Thyroid gland (tissue), 4 donors: ENCODE measurements around the gene RNASE1. TPM values are rescaled to one million over a fixed set of nuclear protein-coding genes. Genes with fewer than 3 reads are reported as not detected.
"Not testable (repeated sequence)": the region's sequence is repeated elsewhere in the genome, so short reads cannot be mapped to it uniquely, and the experiment has no call there.

Experiments
- DNase-seq, 2 donors: peaks; one replicate each; pipeline ENCODE4 v3.0.0-alpha.2; 2019
- H3K27ac ChIP-seq, 3 donors: fragments of 200-600 bp; sonication (generic); 1 replicate in 2 of 3; 2 replicates in 1 of 3; pipeline ENCODE4 v1.5.1; 2016 to 2019; ENCODE audit warnings: mild to moderate bottlenecking in 1 of 3, moderate library complexity in 1 of 3
- H3K27me3 ChIP-seq: fragments of 200-600 bp; sonication (generic); one replicate; pipeline ENCODE4 v1.5.1; 2019
- H3K36me3 ChIP-seq, 2 donors: fragments of 200-600 bp; sonication (generic); one replicate each; pipeline ENCODE4 v1.5.1; 2016 to 2019
- H3K4me1 ChIP-seq, 2 donors: fragments of 200-600 bp; sonication (generic); one replicate each; pipeline ENCODE4 v1.5.1; 2017 to 2019
- H3K4me3 ChIP-seq, 3 donors: fragments of 200-600 bp; sonication (generic); replicated peaks in 1 of 3; 1 replicate in 2 of 3; 2 replicates in 1 of 3; pipeline ENCODE4 v1.5.1; 2016; ENCODE audit warnings: mild to moderate bottlenecking in 1 of 3
- H3K9me3 ChIP-seq: fragments of 200-600 bp; sonication (generic); one replicate; pipeline ENCODE4 v1.5.1; 2017
- POLR2A ChIP-seq, 2 donors: fragments of 450-650 bp; IDR thresholded peaks; one replicate each; pipeline ENCODE4 v1.6.1; 2017; ENCODE audit warnings: antibody characterized with exemption in 2 of 2, mild to moderate bottlenecking in 2 of 2, moderate library complexity in 1 of 2
- WGBS, 2 donors: methylation state at CpG; one replicate each; pipeline ENCODE4 v1.1.5; 2017; 5-methylcytosine and 5-hydroxymethylcytosine counted together
- intact Hi-C: fragments of 100-400 bp; cut with DNase I; formaldehyde crosslinking; loops from one replicate; pipeline ENCODE4 v1.15.1; 2023
- total RNA-seq, 4 donors: library from RNA; depleted of rRNA; stranded (reverse); fragments of >200 nt; gene quantifications; one replicate each; pipeline ENCODE4 v1.2.3, GENCODE V29; 2016
- TF ChIP-seq, protein P1 (sequence below), 6 experiments: fragments of 200-600 bp in 3 of 6; fragments of 450-650 bp in 3 of 6; sonication (generic) in 3 of 6; IDR thresholded peaks; one replicate each; pipeline ENCODE4 v1.5.1; 2016 to 2019; ENCODE audit warnings: antibody characterized with exemption in 6 of 6, mild to moderate bottlenecking in 2 of 6, inconsistent platforms in 1 of 6, moderate library complexity in 1 of 6

RNASE1 gene
- total RNA-seq, 4 donors from 2014 or later, result 69.0 to 208 (median 133) TPM

DNA sequence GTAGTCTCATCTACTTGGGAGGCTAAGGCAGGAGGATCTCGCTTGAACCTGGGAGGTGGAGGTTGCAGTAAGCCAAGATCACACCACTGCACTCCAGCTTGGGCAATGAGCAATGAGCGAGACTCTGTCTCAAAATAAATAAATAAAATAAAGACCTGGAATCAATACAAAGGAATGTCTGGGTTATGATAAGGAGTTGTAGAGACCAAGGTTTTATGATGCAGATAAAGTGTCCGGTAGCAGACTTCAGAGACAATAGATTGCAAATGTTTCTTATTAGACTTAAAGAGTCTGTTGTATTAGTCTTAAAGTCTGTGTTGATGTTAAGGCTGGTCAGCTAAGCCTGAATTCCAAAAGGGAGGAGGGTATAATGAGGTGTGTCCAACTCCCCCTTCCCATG lies 35.2 kb upstream of the RNASE1 start:
- no peaks in the 10 kb centered on the region for H3K36me3 ChIP-seq
- TF ChIP-seq, protein P1, sequence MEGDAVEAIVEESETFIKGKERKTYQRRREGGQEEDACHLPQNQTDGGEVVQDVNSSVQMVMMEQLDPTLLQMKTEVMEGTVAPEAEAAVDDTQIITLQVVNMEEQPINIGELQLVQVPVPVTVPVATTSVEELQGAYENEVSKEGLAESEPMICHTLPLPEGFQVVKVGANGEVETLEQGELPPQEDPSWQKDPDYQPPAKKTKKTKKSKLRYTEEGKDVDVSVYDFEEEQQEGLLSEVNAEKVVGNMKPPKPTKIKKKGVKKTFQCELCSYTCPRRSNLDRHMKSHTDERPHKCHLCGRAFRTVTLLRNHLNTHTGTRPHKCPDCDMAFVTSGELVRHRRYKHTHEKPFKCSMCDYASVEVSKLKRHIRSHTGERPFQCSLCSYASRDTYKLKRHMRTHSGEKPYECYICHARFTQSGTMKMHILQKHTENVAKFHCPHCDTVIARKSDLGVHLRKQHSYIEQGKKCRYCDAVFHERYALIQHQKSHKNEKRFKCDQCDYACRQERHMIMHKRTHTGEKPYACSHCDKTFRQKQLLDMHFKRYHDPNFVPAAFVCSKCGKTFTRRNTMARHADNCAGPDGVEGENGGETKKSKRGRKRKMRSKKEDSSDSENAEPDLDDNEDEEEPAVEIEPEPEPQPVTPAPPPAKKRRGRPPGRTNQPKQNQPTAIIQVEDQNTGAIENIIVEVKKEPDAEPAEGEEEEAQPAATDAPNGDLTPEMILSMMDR (IDR thresholded peaks at IDR 0.05), result no peak
- no peak for TF ChIP-seq POLR2A (IDR thresholded peaks at IDR 0.05)

DNA sequence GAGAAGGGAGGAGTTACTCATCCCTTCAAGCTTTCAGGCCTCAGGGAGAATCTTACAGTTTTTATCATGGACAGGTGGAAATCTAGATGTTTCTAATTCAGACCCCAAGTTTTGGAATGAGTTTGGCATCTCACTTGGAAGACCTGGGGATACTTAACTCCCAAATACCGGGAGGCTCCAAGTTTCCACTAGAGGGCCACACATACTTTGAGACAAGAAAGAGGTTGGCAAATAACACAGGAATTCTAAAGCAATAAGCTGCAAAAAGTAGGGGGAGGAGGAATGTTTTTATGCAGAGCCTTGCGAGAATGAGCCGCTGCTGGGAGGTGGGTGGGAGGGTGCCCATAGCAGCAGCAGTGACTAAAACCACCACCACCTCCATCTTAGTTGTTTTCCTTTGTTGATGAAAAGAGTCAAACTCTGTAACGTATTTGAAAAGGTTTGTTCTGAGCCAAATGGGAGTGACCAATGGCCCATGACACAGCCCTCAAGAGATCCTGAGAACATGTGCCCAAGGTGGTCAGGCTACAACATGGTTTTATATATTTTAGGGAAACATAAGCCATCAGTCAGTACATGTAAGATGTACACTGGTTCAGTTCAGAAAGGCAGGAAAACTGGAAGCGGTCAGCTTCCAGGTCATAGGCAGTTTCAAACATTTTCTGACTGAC lies 34.2 kb upstream of the RNASE1 start:
- intact Hi-C loops, result no loop called here
- no peaks in the 10 kb centered on the region for H3K4me1 ChIP-seq
- no peaks in the 10 kb centered on the region for H3K27me3 ChIP-seq
- H3K27ac ChIP-seq, result no peak overlapping the region
- no peaks in the 10 kb centered on the region for H3K36me3 ChIP-seq
- TF ChIP-seq, protein P1 (IDR thresholded peaks at IDR 0.05), result peak in 3 of 6 experiments; percentile 11 to 35 (median 24)
- no peak for TF ChIP-seq POLR2A (IDR thresholded peaks at IDR 0.05)
- WGBS, 2 donors, result 34% methylated on average over 5 of the region's 5 CpGs
- peak in 1 of 2 donors; percentile 12 for DNase-seq
- H3K9me3 ChIP-seq, result no peaks in the 10 kb centered on the region
- no peak overlapping the region for H3K4me3 ChIP-seq

More for the DNA sequence above, 35.2 kb upstream of the RNASE1 start:
- no peak overlapping the region for H3K4me3 ChIP-seq
- H3K9me3 ChIP-seq, result no peaks in the 10 kb centered on the region
- H3K4me1 ChIP-seq, result no peaks in the 10 kb centered on the region
- no peaks in the 10 kb centered on the region for H3K27me3 ChIP-seq
- WGBS, 2 donors, result 63 to 64% methylated on average over 3 of the region's 3 CpGs
- intact Hi-C loops, result no loop called here
- H3K27ac ChIP-seq, result no peak overlapping the region
- DNase-seq, result no peak

DNA sequence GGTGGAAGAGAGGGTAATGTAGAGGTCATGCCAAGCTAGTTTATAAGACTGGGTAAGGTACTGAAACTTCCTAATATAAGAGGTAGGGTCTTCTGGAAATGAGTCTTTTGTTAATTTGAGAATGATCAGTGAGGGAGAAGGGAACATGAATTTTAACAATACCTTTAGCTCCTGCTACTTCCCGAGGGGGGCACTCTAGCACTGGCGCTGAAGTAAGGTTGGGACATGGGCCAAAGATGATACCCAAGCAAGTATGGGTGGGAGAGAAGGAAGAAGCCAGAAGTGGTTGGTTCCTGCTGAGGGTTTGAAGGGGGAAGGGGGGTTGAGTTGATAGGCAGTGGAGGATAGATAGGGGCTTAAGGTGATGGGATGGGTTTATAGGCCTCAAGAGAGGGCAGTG lies 32.3 kb upstream of the RNASE1 start:
- intact Hi-C loops, result no loop called here
- no peaks in the 10 kb centered on the region for H3K9me3 ChIP-seq
- TF ChIP-seq POLR2A (IDR thresholded peaks at IDR 0.05), result no peak
- TF ChIP-seq, protein P1 (IDR thresholded peaks at IDR 0.05), result no peak
- no peaks in the 10 kb centered on the region for H3K4me1 ChIP-seq
- WGBS, 2 donors, result 79 to 81% methylated on average over 2 of the region's 2 CpGs
- no peaks in the 10 kb centered on the region for H3K36me3 ChIP-seq
- H3K4me3 ChIP-seq, result no peak overlapping the region
- no peak overlapping the region for H3K27ac ChIP-seq
- no peak for DNase-seq
- no peaks in the 10 kb centered on the region for H3K27me3 ChIP-seq

DNA sequence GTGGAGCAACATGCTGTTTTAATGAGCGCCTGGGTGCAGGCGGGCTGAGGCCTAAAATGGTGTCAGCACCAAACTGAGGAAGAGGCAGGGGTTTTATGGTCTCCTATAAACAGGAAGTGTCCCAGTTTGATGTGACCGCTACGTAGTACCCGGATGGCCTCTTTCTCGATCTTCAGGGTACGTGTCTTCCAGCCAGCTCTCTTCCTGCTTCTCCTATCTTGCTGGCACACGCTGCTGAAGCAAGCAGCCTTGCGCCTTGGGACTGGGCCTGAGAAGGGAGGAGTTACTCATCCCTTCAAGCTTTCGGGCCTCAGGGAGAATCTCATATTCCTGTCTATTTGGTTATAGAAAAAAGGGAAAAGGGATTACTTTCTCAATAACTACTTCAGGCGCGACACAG lies 28.2 kb upstream of the RNASE1 start:
- intact Hi-C loops, result no loop called here
- H3K9me3 ChIP-seq, result no peaks in the 10 kb centered on the region
- H3K36me3 ChIP-seq, result no peaks in the 10 kb centered on the region
- H3K4me3 ChIP-seq, result no peak overlapping the region
- H3K27me3 ChIP-seq, result no peaks in the 10 kb centered on the region
- TF ChIP-seq, protein P1 (IDR thresholded peaks at IDR 0.05), result no peak
- TF ChIP-seq POLR2A (IDR thresholded peaks at IDR 0.05), result no peak
- H3K4me1 ChIP-seq, result no peaks in the 10 kb centered on the region
- 91 to 94% methylated on average over 12 of the region's 12 CpGs for WGBS, 2 donors
- H3K27ac ChIP-seq, result no peak overlapping the region
- no peak for DNase-seq

DNA sequence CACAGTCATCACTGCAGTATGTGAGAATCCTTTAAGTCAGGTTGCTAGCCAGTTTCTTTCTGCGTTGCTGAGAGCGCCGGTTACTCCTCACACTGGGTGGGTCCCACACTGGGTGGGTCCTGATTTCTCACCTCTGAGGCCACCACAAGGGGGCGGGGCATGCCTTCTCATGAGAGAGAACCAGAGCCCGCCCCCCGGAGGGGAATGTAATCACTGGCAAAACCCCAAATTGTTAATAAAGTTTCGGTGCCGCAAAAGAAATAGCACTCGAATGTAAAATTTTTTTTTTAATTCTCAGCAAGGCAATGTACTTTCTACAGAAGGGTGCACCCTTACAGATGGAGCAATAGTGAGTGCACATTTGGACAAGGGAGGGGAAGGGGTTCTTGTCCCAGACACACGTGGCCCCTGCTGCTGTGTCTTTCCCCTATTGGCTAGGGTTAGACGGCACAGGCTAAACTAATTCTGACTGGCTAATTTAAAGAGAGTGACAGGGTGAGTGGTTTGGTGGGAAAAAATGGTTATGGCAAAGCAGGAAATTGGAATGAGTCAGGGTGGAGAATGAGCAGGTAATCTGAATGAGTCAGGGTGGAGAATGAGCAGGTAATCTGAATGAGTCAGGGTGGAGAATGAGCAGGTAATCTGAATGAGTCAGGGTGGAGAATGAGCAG lies 25.5 kb upstream of the RNASE1 start:
- H3K27ac ChIP-seq, DNase-seq, H3K27me3 ChIP-seq, H3K36me3 ChIP-seq, H3K4me1 ChIP-seq, H3K4me3 ChIP-seq, H3K9me3 ChIP-seq, intact Hi-C loops: not testable (repeated sequence)
- whole genome bisulfite sequencing, 2 donors, result 92% methylated on average over 11 of the region's 11 CpGs
